Gastrocnemius medialis (tissue), 4 donors: ENCODE results near the gene TNN.
"Not testable (repeated sequence)": the region's sequence is repeated elsewhere in the genome, so short reads cannot be mapped to it uniquely, and the experiment has no call there.

ENCODE experiments used
- POLR2A ChIP-seq, 2 donors: fragments of 450-650 bp; IDR thresholded peaks; one replicate each; pipeline ENCODE4 v1.6.1; 2017; ENCODE audit warnings: antibody characterized with exemption in 2 of 2, mild to moderate bottlenecking in 2 of 2, moderate library complexity in 2 of 2
- TF ChIP-seq, protein P1 (sequence below), 5 experiments: fragments of 450-650 bp in 3 of 5; fragments of 200-600 bp in 2 of 5; sonication (generic) in 2 of 5; IDR thresholded peaks in 4 of 5; conservative IDR thresholded peaks in 1 of 5; 1 replicate in 4 of 5; 2 replicates in 1 of 5; pipeline ENCODE4 v1.5.1; 2016 to 2019; ENCODE audit warnings: antibody characterized with exemption in 5 of 5, mild to moderate bottlenecking in 3 of 5, moderate library complexity in 3 of 5

DNA sequence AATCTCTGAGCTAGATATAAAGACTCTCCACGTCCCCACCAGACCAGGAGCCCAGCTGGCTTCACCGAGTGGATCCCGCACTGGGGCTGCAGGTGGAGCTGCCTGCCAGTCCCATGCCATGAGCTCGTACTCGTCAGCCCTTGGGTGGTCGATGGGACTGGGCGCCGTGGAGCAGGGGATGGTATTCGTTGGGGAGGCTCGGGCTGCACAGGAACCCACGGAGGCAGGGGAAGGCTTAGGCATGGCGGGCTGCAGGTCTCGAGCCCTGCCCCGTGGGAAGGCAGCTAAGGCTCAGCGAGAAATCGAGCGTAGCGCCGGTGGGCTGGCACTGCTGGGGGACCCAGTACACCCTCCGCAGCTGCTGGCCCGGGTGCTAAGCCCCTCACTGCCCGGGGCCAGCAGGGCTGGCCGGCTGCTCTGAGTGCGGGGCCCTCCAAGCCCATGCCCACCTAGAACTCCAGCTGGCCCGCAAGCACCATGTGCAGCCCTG, 40.7 kb downstream of the TNN start:
- TF ChIP-seq POLR2A (IDR thresholded peaks at IDR 0.05) = not testable (repeated sequence)
- TF ChIP-seq, protein P1, sequence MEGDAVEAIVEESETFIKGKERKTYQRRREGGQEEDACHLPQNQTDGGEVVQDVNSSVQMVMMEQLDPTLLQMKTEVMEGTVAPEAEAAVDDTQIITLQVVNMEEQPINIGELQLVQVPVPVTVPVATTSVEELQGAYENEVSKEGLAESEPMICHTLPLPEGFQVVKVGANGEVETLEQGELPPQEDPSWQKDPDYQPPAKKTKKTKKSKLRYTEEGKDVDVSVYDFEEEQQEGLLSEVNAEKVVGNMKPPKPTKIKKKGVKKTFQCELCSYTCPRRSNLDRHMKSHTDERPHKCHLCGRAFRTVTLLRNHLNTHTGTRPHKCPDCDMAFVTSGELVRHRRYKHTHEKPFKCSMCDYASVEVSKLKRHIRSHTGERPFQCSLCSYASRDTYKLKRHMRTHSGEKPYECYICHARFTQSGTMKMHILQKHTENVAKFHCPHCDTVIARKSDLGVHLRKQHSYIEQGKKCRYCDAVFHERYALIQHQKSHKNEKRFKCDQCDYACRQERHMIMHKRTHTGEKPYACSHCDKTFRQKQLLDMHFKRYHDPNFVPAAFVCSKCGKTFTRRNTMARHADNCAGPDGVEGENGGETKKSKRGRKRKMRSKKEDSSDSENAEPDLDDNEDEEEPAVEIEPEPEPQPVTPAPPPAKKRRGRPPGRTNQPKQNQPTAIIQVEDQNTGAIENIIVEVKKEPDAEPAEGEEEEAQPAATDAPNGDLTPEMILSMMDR (IDR thresholded peaks at IDR 0.05 in 4 of 5, conservative IDR thresholded peaks at IDR 0.05 in 1 of 5) = not testable (repeated sequence)
